ENCODE results near the gene FLT1. TPM values are rescaled to one million over a fixed set of nuclear protein-coding genes. Genes with fewer than 3 reads are reported as not detected.

FLT1 gene
- total RNA-seq, 1 donor from 2014 or later, result not detected

DNA sequence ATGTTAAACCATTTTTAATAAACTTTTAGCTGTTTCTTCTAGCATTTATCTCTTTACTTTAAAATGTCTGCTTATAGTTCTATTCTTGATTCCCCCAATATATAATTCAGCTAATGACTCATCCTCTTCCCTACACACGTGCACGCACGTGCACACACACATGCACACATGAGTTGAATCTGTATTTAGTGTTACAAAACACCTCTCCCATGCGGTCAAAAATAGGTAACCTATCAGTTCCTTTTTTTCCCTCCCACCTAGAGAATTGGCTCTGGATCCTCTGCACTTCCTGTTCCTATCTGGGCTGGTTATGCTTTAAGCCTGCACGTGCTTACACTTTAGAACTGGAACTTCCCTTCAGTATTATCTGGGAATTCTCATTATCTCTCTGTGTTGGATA lies 212.5 kb downstream of the FLT1 start:
- no peaks in the 10 kb centered on the region for H3K9me3 Mint-ChIP-seq
- no peaks in the 10 kb centered on the region for H3K27me3 Mint-ChIP-seq (ENCODE audit: low read depth)
- peaks cover 3% of the 10 kb centered on the region for H3K4me1 Mint-ChIP-seq
- DNase-seq (ENCODE audit: low read depth, low spot score), result no peak
- H3K4me3 Mint-ChIP-seq, result no peak overlapping the region
- H3K27ac Mint-ChIP-seq (ENCODE audit: unreplicated experiment), result no peak overlapping the region
- TF ChIP-seq, protein P1, sequence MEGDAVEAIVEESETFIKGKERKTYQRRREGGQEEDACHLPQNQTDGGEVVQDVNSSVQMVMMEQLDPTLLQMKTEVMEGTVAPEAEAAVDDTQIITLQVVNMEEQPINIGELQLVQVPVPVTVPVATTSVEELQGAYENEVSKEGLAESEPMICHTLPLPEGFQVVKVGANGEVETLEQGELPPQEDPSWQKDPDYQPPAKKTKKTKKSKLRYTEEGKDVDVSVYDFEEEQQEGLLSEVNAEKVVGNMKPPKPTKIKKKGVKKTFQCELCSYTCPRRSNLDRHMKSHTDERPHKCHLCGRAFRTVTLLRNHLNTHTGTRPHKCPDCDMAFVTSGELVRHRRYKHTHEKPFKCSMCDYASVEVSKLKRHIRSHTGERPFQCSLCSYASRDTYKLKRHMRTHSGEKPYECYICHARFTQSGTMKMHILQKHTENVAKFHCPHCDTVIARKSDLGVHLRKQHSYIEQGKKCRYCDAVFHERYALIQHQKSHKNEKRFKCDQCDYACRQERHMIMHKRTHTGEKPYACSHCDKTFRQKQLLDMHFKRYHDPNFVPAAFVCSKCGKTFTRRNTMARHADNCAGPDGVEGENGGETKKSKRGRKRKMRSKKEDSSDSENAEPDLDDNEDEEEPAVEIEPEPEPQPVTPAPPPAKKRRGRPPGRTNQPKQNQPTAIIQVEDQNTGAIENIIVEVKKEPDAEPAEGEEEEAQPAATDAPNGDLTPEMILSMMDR (conservative IDR thresholded peaks at IDR 0.05), result no peak
- peaks cover 14% of the 10 kb centered on the region for H3K36me3 Mint-ChIP-seq (ENCODE audit: low read depth)

DNA sequence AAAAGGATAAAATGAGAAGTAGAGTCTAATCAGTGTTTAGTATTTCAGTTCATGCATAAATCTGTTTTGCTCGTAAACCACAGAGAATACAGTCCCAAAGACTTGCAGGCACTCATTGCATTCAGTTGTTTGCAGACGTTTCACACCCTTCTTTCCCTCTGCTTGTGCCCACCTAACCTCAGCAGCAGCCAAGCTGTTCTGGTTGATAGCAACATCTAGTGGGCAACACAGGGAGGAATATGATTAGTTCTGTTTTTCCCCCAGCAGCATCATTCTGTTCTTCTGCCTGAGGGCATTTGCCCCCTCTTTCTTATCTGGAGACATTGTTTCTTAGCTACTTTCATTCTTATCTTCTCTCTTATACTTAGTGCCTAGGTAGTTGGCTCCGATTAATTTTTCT lies 221.0 kb downstream of the FLT1 start:
- TF ChIP-seq, protein P1 (conservative IDR thresholded peaks at IDR 0.05), result no peak
- peaks cover 4% of the 10 kb centered on the region for H3K36me3 Mint-ChIP-seq (ENCODE audit: low read depth)
- no peak overlapping the region for H3K4me3 Mint-ChIP-seq
- no peak overlapping the region for H3K27ac Mint-ChIP-seq (ENCODE audit: unreplicated experiment)
- no peaks in the 10 kb centered on the region for H3K9me3 Mint-ChIP-seq
- DNase-seq (ENCODE audit: low read depth, low spot score), result no peak
- H3K4me1 Mint-ChIP-seq, result no peaks in the 10 kb centered on the region
- H3K27me3 Mint-ChIP-seq (ENCODE audit: low read depth), result no peaks in the 10 kb centered on the region

- H3K27ac Mint-ChIP-seq (ENCODE audit: unreplicated experiment), result no peak overlapping the region
These were observed 223.7 kb downstream of the FLT1 start for GRCh38 chr13:28271056-28271840.

GRCh38 chr13:28268800-28269223 lies 226.1 kb downstream of the FLT1 start:
- TF ChIP-seq, protein P1 (conservative IDR thresholded peaks at IDR 0.05), result no peak
- Mint-ChIP-seq H3K27me3 (ENCODE audit: low read depth) (no peaks in the 10 kb centered on the region), H3K36me3 (ENCODE audit: low read depth) (peaks cover 10% of the 10 kb centered on the region), H3K9me3 (no peaks in the 10 kb centered on the region), H3K4me3 (no peak overlapping the region), H3K4me1 (no peaks in the 10 kb centered on the region), H3K27ac (ENCODE audit: unreplicated experiment) (no peak overlapping the region)
- no peak for DNase-seq (ENCODE audit: low read depth, low spot score)

More at GRCh38 chr13:28271056-28271840, 223.7 kb downstream of the FLT1 start:
- H3K9me3 Mint-ChIP-seq, result no peaks in the 10 kb centered on the region
- H3K27me3 Mint-ChIP-seq (ENCODE audit: low read depth), result no peaks in the 10 kb centered on the region
- H3K36me3 Mint-ChIP-seq (ENCODE audit: low read depth), result peaks cover 13% of the 10 kb centered on the region
- TF ChIP-seq, protein P1 (conservative IDR thresholded peaks at IDR 0.05), result no peak
- no peak overlapping the region for H3K4me3 Mint-ChIP-seq
- H3K4me1 Mint-ChIP-seq, result no peaks in the 10 kb centered on the region
- DNase-seq (ENCODE audit: low read depth, low spot score), result no peak

GRCh38 chr13:28267497-28267896 lies 227.4 kb downstream of the FLT1 start:
- Mint-ChIP-seq H3K27ac (ENCODE audit: unreplicated experiment) (no peak overlapping the region), H3K27me3 (ENCODE audit: low read depth) (no peaks in the 10 kb centered on the region), H3K4me1 (no peaks in the 10 kb centered on the region), H3K9me3 (no peaks in the 10 kb centered on the region), H3K36me3 (ENCODE audit: low read depth) (peaks cover 14% of the 10 kb centered on the region), H3K4me3 (no peak overlapping the region)
- TF ChIP-seq, protein P1 (conservative IDR thresholded peaks at IDR 0.05), result no peak
- no peak for DNase-seq (ENCODE audit: low read depth, low spot score)

Data from neural crest cell (in vitro differentiated cells).